Midbrain (tissue), 1 donor: ENCODE data around the gene NDUFB10.

Experiments
- DNase-seq: peaks from one replicate; lab custom pipeline; 2025; lab: John Stamatoyannopoulos, UW

NDUFB10 gene

DNA sequence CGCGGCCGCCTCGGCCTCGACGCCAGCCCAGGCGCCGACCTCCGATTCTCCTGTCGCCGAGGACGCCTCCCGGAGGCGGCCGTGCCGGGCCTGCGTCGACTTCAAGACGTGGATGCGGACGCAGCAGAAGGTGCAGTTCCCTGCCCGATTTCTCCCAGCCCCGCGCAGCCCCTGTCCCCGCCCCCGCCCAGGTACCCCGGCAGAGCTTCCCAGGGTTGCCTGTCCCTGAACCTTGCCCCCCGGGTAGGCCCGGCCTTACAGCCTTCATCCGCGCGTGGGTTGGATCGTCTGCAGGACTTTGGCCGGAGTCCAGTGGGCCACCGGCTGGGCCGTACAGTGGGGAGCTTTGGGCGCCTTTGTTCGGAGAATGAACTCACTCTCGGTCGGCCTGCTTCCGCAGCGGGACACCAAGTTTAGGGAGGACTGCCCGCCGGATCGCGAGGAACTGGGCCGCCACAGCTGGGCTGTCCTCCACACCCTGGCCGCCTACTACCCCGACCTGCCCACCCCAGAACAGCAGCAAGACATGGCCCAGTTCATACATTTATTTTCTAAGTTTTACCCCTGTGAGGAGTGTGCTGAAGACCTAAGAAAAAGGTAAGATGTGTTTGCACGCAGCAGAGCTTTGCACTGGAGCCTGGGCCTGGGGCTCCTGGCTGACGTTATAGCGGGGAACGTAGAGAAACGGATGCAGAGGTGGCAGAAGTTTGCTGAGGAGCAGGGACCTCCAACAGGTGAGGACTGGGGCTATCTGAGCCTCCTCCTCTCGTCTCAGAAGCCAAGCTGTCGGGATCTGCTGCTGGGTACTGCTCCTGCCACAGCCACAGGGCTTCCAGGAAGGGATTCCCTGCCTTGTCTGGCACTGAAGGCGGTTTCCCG lies 25.2 kb downstream of the NDUFB10 start:
- no peak for DNase-seq

DNA sequence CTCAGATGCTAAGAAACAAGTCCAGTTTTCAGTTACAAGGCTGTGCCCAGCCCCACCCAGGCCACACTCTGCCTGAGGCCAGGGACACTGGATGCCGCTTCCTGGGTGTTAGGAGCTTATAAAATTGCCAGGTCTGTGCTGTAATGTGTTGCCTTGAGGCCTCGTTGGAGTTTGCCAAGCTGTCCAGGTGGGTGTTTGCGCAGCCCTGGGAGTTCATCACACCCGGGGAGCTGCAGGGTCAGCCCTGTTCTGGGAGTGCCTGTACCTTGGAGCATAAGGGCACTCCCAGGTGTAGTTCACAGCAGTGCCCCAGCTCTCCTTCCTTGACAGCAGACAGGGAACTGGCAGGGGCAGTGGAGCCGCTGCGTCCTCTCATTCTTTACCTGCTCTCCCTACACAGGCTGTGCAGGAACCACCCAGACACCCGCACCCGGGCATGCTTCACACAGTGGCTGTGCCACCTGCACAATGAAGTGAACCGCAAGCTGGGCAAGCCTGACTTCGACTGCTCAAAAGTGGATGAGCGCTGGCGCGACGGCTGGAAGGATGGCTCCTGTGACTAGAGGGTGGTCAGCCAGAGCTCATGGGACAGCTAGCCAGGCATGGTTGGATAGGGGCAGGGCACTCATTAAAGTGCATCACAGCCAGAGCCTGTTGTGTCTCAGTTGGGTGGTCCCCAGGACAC lies 26.3 kb downstream of the NDUFB10 start:
- DNase-seq: no peak

DNA sequence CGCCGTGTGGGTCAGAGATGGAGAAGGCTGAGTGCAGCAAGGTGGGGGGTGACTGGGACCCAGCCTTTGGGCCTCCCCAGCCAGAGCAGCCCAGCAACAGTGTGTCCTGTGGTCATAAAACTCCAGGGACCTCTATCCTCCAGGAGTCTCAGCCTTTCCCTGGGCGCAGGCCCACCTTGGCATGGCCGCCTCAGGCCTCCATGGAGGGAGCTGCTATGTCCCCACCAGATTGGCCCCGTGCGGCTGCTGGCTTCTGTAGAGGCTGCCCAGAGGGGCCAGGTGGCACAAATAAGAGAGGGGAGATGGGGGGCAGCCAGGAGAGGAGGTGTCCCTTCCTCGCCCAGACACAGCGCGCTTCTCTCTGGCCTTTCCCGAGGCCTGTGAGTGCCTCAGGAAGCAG lies 27.9 kb downstream of the NDUFB10 start:
- no peak for DNase-seq

DNA sequence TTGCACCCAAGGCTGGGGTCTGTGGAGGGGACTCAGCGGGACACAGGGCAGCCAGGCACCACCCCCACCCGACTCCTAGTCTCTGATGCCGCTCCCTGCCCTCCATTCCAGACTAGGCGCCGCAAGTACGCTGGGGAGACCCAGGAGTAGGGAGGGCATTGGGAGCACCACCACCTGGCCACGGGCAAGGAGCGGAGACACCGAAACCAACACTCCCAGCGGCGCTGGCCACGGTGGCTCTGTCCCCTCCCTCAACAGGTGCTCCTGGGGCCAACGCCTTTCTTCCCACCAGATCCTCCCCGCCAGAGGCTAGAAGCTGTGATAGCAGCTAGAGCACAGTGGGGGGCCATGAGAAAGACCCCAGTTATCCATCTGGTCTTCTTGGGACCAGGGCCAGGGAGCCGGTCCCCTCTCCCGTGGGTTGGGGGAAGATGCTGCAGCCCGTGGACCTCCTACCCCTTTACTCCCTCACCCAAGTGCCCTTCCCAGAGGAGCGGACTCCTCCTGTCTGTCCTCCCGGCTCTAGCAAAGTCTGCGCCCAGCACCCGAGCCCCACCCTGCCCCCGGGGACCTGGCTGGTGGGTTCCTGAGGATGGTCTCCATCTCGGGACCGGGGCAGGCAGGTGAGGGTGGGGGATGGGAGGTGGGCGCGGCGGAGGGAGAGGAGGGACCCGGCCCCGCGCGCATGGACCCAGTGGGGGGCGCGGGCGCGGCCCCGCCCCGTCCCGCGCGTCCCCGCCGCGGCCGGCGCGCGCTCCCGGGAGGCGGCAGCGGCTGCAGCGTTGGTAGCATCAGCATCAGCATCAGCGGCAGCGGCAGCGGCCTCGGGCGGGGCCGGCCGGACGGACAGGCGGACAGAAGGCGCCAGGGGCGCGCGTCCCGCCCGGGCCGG lies 30.1 kb downstream of the NDUFB10 start, which contains the start of gene SYNGR3:
Gene SYNGR3 (plus strand): TSS at position 762 of the 892 bp plus-strand sequence. CDS start 133 bp downstream, outside the sequence.
- no peak for DNase-seq

DNA sequence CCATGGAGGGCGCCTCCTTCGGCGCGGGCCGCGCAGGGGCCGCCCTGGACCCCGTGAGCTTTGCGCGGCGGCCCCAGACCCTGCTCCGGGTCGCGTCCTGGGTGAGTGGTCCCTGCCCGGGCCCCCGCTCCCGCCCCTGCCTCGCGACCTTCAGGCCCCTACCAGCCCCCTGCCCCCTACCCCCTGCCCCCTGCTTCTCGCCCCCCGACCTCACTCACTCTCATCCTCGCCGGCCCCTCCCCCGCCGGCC lies 30.7 kb downstream of the NDUFB10 start:
- DNase-seq: no peak

DNA sequence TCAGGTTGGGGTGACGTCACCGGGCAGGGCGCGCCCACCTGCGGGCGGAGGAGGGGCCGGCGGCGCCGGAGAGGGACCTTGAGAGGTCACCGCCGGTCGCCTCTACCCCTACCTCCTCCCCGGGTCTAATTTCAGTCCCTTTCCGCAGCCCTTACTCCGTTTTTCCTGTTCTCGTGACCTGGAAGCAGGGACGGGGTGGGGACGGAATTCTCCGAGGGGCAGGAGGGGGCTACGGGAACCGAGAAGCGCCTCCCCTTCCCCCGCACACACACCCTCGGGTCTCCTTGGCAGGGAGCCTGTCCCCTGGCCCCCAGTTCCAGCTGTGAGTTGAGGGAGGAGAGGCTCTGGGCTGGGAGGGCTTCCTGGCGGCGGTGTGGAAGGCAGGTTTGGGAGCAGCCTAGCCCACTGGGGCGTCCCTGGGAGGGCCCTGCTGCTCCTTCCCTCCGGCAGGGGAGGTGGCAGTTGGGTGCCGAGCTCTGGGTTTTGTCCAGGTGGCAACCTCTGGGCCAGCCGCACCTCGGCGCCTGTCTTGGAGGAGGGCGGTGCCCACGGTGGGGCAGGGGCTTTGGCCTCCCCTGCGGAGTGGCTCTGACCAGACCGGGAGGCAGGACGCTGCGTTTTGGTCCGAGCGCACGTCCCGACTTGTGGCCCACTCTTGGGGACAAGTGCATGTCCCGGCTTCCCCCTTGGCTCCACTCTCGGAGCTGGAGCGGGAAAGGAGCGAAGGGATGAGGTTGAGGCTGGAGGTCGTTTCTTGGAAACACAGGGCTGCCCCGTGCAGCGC lies 31.2 kb downstream of the NDUFB10 start:
- no peak for DNase-seq

DNA sequence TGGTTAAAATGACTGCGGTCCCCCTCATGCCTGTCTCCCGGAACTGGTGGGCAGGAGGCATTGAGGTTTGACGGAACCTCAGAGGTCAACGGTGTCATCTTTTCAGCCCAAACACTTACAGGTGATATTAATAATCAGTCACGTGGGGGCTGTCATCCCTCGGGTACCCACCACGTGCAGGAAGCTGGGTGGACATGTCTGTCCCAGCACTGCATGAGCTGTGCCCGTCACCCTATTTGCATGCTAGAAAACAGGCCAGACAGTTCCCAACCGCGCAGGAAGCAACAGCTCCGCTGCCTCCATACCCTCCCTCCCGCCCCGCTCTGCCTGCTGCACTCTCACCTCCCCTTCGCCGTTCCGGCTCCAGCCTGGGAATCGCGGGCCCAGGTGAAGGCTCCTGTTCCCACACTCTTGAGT lies 31.8 kb downstream of the NDUFB10 start:
- DNase-seq: no peak

DNA sequence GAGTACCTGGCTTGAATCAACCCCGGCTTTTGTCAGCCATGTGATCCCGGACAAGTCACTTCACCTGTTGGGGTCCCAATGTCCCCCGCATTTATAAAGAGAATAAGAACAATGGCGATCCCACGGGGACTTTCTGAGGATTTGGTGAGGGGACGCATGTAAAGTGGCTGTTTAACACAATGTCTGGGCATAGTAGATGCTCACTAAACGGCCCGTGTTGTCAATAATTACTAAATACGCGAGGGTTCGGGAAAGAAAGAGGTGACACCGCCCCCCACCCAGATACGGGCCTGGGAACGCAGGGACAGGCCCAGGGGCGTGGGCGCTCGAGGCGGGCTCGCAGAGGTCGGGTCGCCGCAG lies 32.2 kb downstream of the NDUFB10 start:
- DNase-seq: no peak

DNA sequence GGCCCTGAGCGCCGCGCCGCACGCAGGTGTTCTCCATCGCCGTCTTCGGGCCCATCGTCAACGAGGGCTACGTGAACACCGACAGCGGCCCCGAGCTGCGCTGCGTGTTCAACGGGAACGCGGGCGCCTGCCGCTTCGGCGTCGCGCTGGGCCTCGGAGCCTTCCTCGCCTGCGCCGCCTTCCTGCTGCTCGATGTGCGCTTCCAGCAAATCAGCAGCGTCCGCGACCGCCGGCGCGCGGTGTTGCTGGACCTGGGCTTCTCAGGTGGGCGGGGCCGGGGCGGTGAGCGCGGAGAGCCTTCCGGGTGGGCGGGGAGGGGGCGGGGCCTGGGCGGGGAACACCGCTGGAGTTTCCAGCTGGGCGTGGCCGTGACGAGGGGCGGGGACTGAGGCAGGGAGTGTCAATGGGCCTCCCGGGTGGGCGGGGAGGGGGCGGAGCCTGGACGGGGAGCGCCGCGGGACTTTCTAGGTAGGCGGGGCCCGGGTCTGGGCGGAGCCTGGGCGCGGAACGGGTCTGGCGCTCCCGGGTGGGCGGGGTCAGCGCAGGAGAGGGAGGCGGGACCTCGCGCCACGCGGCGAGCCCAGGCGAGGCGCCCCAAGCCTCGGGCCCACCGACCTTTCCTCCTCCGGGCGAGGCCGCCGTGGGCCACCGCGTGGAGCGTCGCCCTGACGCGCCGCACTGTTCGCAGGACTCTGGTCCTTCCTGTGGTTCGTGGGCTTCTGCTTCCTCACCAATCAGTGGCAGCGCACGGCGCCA lies 32.8 kb downstream of the NDUFB10 start:
- peak; percentile 87 for DNase-seq

DNA sequence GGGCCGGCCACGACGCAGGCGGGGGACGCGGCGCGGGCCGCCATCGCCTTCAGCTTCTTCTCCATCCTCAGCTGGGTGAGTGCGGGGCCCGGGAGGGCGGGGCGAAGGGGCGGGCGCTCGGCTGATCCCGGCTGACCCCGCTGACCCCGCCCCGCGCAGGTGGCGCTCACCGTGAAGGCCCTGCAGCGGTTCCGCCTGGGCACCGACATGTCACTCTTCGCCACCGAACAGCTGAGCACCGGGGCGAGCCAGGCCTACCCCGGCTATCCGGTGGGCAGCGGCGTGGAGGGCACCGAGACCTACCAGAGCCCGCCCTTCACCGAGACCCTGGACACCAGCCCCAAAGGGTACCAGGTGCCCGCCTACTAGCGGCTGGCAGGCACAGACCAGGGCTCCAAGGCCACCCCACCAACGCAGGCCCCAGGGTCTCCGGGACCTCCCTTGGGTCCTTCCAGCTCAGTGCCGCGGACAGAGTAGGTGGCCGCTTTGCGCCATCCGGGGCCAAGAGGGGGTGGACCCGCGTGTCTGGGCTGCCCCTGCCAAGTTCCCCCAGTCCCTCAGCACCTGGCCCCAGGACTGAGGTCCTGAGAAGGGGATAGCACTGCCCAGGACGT lies 33.5 kb downstream of the NDUFB10 start:
- no peak for DNase-seq

DNA sequence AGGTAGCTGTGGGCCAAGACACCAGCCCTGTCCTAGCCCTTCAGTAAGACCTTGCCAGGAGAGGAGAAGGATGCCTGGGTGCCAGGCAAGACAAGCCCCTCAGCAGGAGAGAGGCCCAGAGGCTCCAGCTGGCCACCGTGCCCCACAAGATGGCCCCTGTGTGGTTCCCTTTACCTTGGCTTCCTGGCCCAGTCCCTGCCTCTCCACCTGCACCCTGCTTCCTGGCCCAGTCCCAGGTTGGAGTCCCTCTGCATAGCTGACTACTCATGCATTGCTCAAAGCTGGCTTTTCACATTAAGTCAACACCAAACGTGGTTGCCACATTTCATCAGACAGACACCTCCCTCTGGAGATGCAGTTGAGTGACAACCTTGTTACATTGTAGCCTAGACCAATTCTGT lies 34.4 kb downstream of the NDUFB10 start:
- no peak for DNase-seq

DNA sequence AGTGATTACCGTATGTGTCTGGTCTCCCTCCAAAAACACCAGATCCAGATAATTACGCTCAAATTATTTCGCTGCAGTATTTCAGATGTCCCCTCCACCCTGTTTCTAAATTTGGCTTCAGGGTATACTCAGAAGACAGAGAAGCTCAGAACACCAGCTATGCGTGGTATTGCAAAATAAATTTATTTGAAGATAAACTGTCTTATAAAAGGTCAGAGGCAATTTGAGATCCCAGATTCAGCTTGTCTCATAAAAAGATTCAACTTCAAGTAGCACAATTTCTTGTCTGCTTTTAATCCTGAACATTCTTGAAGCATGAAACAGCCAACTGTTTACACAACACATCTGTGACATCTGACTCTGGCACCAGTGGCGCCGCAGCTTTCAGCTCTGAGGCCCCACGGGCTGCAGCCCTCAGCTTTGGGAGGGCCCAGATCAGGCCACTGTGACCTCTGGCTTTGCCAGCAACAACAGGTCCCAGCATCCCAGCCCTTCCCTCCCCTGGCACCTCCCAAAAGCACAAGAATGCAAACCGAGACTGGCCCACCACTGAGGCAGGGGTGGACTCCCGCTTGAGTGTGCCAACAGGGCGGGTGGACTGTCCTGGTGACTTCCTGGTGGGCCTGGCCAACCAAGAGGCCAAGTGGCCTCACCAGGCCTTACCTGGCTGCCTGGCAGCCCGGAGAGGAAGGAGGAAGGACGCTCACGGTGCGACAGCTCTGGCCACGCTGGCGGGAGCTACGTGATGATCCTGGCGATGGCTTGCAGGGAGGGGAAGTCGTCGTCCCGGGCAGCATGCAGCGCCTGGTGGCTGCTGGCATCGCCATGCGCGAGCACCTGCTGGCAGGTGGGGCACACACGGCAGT lies 38.4 kb downstream of the NDUFB10 start:
- DNase-seq: no peak

DNA sequence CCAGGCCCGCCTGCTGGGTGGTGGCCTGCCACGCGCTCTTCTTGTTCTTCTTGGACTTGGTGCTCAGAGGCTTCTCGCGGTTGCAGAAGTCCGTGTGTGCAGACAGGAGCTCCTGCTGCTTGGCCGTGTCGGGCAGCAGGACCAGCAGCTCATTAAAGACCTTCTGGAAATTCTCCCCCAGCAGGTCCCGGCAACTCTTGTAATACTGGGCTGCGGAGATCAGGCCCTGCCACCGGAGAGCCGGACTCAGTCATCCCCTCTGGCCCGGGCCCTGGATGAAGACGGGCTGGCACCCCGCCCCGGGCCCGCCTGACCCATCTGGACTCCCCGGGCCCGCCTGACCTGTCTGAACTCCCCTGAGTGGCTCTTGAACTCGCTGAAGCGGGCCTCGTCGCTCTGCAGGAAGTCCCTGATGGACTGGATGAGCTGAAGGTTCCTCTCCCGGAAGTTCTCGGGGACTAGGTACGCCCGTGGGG lies 39.1 kb downstream of the NDUFB10 start:
- no peak for DNase-seq

DNA sequence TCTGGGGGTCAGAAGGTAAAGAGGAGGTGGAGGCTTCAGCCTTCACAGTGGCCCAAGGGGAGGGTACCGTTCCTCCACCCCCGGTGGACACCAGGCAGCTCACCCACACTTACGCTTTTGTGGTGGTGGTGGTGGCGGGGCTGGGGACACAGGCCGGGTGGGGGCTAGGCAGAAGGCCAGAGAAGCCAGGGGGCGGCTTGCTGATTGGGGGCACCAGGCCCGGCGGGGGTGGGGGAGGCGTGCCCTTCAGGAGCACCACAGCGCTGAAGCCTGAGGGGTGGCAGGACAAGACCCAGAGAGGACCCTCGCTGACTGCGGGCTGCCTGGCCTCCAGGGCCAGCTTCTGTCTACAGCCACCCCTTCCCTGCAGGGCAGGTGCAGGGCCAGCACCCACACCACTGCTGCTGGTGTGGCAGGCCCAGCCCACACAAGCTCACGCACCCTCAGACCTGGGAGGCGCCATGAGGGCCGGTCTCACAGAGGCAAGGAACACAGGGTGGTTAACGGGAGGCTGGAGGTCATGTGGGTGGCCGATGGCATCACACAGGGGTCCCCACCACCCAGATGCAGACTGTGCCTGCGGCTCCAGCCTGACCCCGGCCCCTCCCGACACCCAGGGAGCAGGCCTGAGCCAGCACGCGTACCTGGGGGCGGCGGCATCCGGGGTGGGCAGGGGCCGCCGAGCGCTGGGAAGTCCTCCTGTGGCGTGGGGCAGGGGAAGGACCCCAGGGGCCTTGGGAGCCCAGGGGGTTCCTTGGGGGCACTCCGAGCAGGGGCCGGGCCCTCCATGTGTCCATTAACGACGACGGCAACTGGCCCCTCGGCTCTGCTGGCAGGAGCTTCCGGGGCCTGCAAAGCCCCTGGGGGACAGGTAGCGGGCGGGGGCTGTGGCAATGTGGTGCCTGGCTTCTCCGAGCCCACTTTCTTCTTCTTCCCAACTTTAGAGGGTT lies 39.8 kb downstream of the NDUFB10 start:
- DNase-seq: no peak

DNA sequence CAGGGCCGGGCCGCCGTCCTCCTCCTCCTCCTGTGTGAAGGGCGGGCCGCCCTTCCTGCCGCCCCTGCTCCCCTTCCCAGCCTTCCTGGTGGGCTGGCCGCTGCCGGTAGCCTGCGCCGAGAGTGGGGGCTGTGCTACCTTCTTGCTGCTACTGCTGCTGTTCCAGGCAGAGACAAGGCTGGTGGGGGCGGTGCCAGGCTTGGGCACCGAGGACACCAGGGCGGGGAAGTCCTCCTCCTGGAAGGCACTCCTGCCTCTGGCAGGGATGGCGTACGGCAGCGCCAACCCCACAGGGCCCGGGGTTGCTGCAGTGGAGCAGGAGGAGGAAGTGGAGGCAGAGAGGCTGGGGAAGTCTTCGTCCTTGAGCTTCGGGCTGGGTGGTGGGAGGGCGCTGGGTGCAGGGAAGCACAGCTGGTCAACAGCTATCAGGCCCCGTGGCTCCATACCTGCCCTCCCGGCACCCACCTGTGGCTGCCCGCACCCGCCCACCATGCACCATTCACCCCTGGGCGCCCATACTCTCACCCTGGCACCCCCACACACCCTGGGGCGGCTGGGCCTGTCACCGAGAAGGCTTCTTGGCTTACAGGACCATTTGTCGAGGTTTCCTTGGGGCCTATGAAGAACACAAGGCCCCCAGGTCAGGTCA lies 40.7 kb downstream of the NDUFB10 start:
- no peak for DNase-seq

DNA sequence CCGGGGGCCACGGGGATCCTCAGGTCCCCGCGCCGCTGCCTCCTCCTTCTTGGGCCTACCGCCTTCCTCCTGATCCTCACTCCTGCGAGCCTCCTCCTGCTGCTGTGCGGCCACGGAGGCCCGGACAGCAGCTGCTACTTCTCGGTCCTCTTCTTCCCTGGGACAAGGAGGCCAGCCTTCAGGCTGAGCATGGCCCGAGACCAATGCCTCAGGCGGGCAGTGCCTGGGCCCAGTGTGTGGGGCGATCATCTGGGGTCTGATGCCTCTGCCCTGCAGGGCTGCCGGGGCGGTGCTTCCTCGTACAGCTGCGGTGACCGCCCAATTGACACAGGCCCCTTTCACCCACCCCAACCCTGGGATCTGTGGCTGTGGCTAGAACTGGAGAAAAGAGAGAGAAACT lies 41.7 kb downstream of the NDUFB10 start:
- DNase-seq: no peak

DNA sequence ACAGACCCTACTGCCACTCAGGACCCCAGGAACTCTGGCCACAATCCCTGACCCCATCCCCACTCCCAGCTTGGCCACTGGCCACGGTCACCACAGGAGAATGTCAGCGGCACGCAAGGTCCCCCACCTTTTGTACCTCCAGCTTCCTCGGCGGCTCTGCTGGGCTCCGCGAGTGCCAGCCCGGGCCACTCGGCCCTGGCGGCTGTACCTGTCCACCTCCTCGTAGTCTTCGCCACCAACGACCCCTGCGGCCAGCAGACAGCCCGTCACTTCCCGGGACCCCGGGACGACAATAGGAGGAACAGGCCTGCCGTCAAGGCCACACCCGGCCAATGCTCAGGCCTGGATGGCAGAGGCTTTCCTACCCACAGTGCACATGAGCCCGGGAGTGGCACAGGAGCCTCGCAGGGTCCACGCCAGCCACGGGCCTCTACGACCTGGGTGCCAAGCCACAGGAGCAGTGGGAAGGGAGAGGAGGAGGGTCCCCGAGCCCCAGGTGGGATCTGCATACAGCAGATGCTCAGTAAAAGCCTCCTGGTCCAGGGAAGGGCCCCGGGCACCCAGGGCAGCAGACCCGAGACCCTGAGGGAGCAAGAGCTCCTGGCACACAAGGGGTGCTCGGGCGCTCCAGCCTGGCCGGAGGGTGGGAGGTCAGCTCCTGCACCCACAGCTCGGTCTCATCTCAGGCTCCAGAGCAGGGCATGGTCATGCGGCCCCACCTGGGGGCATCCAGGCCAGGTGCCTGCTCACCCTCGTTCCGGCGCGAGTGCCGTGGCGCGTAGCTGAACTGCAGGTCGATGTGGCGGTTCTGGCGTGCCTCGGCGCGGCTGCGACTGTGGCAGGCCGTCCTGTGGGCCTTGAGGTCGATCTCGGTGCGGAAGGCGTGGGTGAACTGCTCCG lies 42.4 kb downstream of the NDUFB10 start:
- no peak for DNase-seq
